Prostate gland (tissue), 2 donors: ENCODE measurements around the gene TMPRSS9. TPM values are rescaled to one million over a fixed set of nuclear protein-coding genes. Genes with fewer than 3 reads are reported as not detected.
"Not testable (repeated sequence)": the region's sequence is repeated elsewhere in the genome, so short reads cannot be mapped to it uniquely, and the experiment has no call there.

Experiments used
- DNase-seq: peaks from one replicate; pipeline ENCODE4 v3.0.0-alpha.2; 2019; ENCODE audit warnings: low spot score
- H3K27ac ChIP-seq, 2 donors: fragments of 200-600 bp; sonication (generic); 2 replicates each; pipeline ENCODE4 v1.5.1; 2017 to 2019
- H3K27me3 ChIP-seq: fragments of 200-600 bp; sonication (generic); replicated peaks from 2 replicates; pipeline ENCODE4 v1.5.1; 2019; ENCODE audit not compliant: insufficient read depth
- H3K36me3 ChIP-seq, 2 donors: fragments of 200-600 bp; sonication (generic); 1 replicate in 1 of 2; 2 replicates in 1 of 2; pipeline versions ENCODE4 v1.5.1 to v1.8.1; 2017 to 2019
- H3K4me1 ChIP-seq: fragments of 200-600 bp; sonication (generic); replicated peaks from 2 replicates; pipeline ENCODE4 v1.5.1; 2019
- H3K4me3 ChIP-seq, 2 donors: fragments of 200-600 bp; sonication (generic); 2 replicates each; pipeline ENCODE4 v1.5.1; 2017 to 2019
- H3K9me3 ChIP-seq: fragments of 200-600 bp; sonication (generic); 2 replicates; pipeline ENCODE4 v1.5.1; 2017
- CTCF ChIP-seq, 4 experiments: fragments of 200-600 bp in 2 of 4; fragments of 450-650 bp in 2 of 4; sonication (generic) in 2 of 4; IDR thresholded peaks; 1 replicate in 3 of 4; 2 replicates in 1 of 4; pipeline ENCODE4 v1.5.1; 2016 to 2019; ENCODE audit warnings: antibody characterized with exemption in 4 of 4, mild to moderate bottlenecking in 2 of 4, moderate library complexity in 2 of 4
- POLR2A ChIP-seq: fragments of 450-650 bp; IDR thresholded peaks from one replicate; pipeline ENCODE4 v1.6.1; 2016; ENCODE audit warnings: antibody characterized with exemption, mild to moderate bottlenecking
- POLR2AphosphoS5 ChIP-seq: sonication (generic); formaldehyde crosslinking; IDR thresholded peaks from one replicate; pipeline ENCODE4 v1.6.1; 2017; ENCODE audit warnings: antibody characterized with exemption
- WGBS: methylation state at CpG from one replicate; pipeline ENCODE4 v1.1.5; 2018; 5-methylcytosine and 5-hydroxymethylcytosine counted together
- intact Hi-C: fragments of 100-400 bp; cut with DNase I; formaldehyde crosslinking; loops from one replicate; pipeline ENCODE4 v1.14.2; 2022
- total RNA-seq, 2 donors: library from RNA; depleted of rRNA; stranded (reverse); fragments of >200 nt; gene quantifications; one replicate each; pipeline ENCODE4 v1.1.0, GENCODE V29; 2016

Gene TMPRSS9
- total RNA-seq, 2 donors from 2014 or later, result 0.14 to 2.2 TPM

- TF ChIP-seq CTCF (IDR thresholded peaks at IDR 0.05) (no peak), POLR2A (no peak), POLR2AphosphoS5 (no peak)
- no peaks in the 10 kb centered on the region for H3K27me3 ChIP-seq
- 61% methylated on average over 25 of the region's 25 CpGs for WGBS
- DNase-seq, result no peak
- intact Hi-C loops, result no loop called here
- H3K27ac ChIP-seq, result no peak overlapping the region
- peaks cover 0 to 2% of the 10 kb centered on the region in 2 donors for H3K36me3 ChIP-seq
- H3K9me3 ChIP-seq, result no peaks in the 10 kb centered on the region
- H3K4me1 ChIP-seq, result no peaks in the 10 kb centered on the region
- no peak overlapping the region for H3K4me3 ChIP-seq
These were observed 14.0 kb upstream of the TMPRSS9 start for GRCh38 chr19:2345794-2346663.

GRCh38 chr19:2349818-2350217 lies 10.2 kb upstream of the TMPRSS9 start:
- H3K4me3 ChIP-seq, H3K27me3 ChIP-seq, H3K9me3 ChIP-seq, H3K4me1 ChIP-seq, H3K36me3 ChIP-seq, intact Hi-C loops, DNase-seq, H3K27ac ChIP-seq: not testable (repeated sequence)
- whole genome bisulfite sequencing, result 89% methylated on average over 24 of the region's 24 CpGs

- Histone ChIP-seq H3K4me3 (no peak overlapping the region), H3K27me3 (no peaks in the 10 kb centered on the region), H3K9me3 (no peaks in the 10 kb centered on the region), H3K36me3 (peaks cover 0 to 2% of the 10 kb centered on the region in 2 donors), H3K4me1 (no peaks in the 10 kb centered on the region), H3K27ac (no peak overlapping the region)
- intact Hi-C loops, result no loop called here
- DNase-seq, result no peak
- 89% methylated on average over 16 of the region's 16 CpGs for WGBS
- TF ChIP-seq CTCF (IDR thresholded peaks at IDR 0.05) (no peak), POLR2A (no peak), POLR2AphosphoS5 (no peak)
These were observed 9.4 kb upstream of the TMPRSS9 start for GRCh38 chr19:2350656-2351055.

- WGBS, result 96% methylated on average over 27 of the region's 28 CpGs
- TF ChIP-seq POLR2AphosphoS5, result no peak
- TF ChIP-seq CTCF (IDR thresholded peaks at IDR 0.05), result no peak
- no peak for TF ChIP-seq POLR2A
- intact Hi-C loops, result no loop called here
- no peak for DNase-seq
- Histone ChIP-seq H3K9me3 (no peaks in the 10 kb centered on the region), H3K4me1 (no peaks in the 10 kb centered on the region), H3K27ac (no peak overlapping the region), H3K36me3 (peaks cover 0 to 2% of the 10 kb centered on the region in 2 donors), H3K4me3 (no peak overlapping the region), H3K27me3 (no peaks in the 10 kb centered on the region)
These were observed 8.5 kb upstream of the TMPRSS9 start for GRCh38 chr19:2351591-2351990.

GRCh38 chr19:2352121-2352520 lies 7.9 kb upstream of the TMPRSS9 start:
- TF ChIP-seq POLR2A, result no peak
- TF ChIP-seq CTCF (IDR thresholded peaks at IDR 0.05), result no peak
- no peak for TF ChIP-seq POLR2AphosphoS5
- H3K36me3 ChIP-seq, result no peaks in the 10 kb centered on the region
- H3K27ac ChIP-seq, result no peak overlapping the region
- no peaks in the 10 kb centered on the region for H3K27me3 ChIP-seq
- no peaks in the 10 kb centered on the region for H3K9me3 ChIP-seq
- no peak for DNase-seq
- intact Hi-C loops, result no loop called here
- no peaks in the 10 kb centered on the region for H3K4me1 ChIP-seq
- no peak overlapping the region for H3K4me3 ChIP-seq
- 94% methylated on average over 24 of the region's 24 CpGs for WGBS
